ENCODE results near the gene GRIK4. TPM values are rescaled to one million over a fixed set of nuclear protein-coding genes. Genes with fewer than 3 reads are reported as not detected.

Gene GRIK4
- total RNA-seq, 4 donors from 2014 or later, result under 0.01 to 0.69 (median 0.25) TPM

DNA sequence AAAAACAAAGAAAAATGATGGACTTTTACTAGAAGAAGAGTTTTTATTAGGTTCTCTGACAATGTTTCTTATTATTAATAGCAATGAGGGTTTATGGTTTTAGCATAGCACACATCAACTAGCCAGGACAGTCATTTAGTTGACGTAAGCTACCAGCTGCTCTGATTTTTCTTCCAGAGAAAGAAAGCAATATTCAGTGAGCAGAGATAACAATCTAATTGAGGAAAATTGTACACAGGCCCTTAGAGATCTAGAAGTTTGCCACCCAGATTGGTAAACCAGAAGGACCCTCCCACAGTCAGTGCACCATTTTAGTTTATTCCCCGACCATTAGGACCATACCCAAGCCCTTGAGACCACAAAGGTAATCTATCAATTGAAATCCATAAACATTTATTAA, 483.6 kb downstream of the GRIK4 start:
- WGBS, 2 donors (ENCODE audit: low coverage in 1 of 2), result 81 to 92% methylated on average over 2 of the region's 2 CpGs
- ATAC-seq, result no peak
- H3K27me3 ChIP-seq, result peaks cover 31% of the 10 kb centered on the region
- H3K27ac ChIP-seq, result no peak overlapping the region
- H3K4me3 ChIP-seq, result no peak overlapping the region
- no peaks in the 10 kb centered on the region for H3K9me3 ChIP-seq
- TF ChIP-seq EP300 (IDR thresholded peaks at IDR 0.05), result no peak
- no peak for TF ChIP-seq POLR2AphosphoS5 (IDR thresholded peaks at IDR 0.05)
- TF ChIP-seq, protein P1, sequence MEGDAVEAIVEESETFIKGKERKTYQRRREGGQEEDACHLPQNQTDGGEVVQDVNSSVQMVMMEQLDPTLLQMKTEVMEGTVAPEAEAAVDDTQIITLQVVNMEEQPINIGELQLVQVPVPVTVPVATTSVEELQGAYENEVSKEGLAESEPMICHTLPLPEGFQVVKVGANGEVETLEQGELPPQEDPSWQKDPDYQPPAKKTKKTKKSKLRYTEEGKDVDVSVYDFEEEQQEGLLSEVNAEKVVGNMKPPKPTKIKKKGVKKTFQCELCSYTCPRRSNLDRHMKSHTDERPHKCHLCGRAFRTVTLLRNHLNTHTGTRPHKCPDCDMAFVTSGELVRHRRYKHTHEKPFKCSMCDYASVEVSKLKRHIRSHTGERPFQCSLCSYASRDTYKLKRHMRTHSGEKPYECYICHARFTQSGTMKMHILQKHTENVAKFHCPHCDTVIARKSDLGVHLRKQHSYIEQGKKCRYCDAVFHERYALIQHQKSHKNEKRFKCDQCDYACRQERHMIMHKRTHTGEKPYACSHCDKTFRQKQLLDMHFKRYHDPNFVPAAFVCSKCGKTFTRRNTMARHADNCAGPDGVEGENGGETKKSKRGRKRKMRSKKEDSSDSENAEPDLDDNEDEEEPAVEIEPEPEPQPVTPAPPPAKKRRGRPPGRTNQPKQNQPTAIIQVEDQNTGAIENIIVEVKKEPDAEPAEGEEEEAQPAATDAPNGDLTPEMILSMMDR (IDR thresholded peaks at IDR 0.05), result no peak
- TF ChIP-seq POLR2A (IDR thresholded peaks at IDR 0.05), result no peak
- H3K4me1 ChIP-seq, result no peaks in the 10 kb centered on the region
- H3K36me3 ChIP-seq, result no peaks in the 10 kb centered on the region

DNA sequence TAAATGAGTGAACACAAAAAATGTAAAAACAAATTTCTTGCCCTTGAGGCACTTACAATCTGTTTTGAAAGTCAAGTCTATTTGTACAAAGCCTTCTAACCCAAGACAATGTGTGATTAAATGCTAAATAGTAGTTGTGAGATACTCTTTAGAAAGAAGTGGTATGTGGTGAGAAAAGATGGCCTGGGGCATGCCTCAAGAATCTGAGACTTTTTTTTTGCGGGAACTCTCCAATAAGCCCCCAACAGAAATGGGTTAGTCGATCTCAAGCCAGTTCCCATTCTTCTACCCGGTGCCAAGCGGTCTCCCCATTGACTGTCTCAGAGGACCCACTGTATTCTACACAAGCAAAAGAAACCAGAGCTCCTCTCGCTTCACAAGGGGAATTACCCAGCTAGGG, 485.4 kb downstream of the GRIK4 start:
- H3K27ac ChIP-seq, result no peak overlapping the region
- TF ChIP-seq EP300 (IDR thresholded peaks at IDR 0.05), result no peak
- H3K4me3 ChIP-seq, result no peak overlapping the region
- H3K4me1 ChIP-seq, result no peaks in the 10 kb centered on the region
- H3K27me3 ChIP-seq, result peaks cover 31% of the 10 kb centered on the region
- H3K36me3 ChIP-seq, result no peaks in the 10 kb centered on the region
- no peak for ATAC-seq
- WGBS, 2 donors (ENCODE audit: low coverage in 1 of 2), result 84 to 97% methylated on average over 4 to 5 of the region's 5 CpGs
- H3K9me3 ChIP-seq, result no peaks in the 10 kb centered on the region

DNA sequence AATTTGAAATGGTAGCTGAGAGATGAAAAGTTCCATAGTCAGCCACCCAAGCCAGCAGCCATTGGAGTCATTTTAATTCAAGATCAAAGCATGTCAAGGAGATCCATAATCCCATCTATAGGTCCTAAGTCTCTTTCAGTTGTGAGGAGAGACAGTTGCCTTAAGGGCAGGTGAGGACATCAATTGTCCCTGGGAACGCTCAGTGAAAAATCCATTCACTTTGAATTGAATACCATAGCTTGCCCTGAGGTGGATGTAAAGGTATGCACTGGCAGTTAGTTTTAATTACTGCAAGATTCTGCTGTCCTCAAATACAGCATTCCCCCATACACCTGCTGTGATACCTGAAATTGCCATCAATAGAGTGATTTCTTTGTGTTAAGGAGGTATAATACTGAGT, 487.0 kb downstream of the GRIK4 start:
- TF ChIP-seq POLR2AphosphoS5 (IDR thresholded peaks at IDR 0.05) (no peak), POLR2A (IDR thresholded peaks at IDR 0.05) (no peak), EP300 (IDR thresholded peaks at IDR 0.05) (no peak)
- TF ChIP-seq, protein P1 (IDR thresholded peaks at IDR 0.05), result no peak

DNA sequence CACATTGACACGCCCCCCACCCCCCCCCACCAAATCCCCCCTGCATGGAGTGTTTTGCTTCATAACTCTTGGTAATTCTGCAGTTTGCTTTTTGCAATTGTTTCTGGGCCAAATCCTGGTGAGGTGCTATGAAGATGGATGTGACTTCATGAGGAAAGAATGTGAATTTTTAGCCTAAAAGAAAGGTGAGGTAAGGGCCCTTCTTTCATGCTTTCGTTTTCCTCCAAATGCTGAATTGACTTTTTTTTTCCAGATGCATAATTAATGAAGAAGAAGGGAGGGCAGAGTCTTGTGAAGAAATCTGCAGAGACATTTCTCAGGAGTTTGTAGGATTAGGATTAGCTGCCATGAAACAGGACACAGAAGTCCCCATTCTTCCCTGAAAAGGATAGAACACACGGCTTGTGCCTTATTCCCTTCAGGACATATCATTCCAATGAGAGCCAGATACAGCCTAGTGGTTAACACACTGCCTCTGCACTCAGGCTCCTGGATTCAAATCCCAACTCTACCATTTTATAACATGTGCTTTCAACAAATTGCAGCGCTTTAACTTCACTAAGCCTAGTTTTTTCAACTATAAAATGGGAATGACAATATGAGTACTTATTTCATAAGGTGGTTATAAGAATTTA, 492.8 kb downstream of the GRIK4 start:
- Histone ChIP-seq H3K27ac (no peak overlapping the region), H3K9me3 (no peaks in the 10 kb centered on the region), H3K4me1 (no peaks in the 10 kb centered on the region), H3K36me3 (no peaks in the 10 kb centered on the region), H3K27me3 (peaks cover 24% of the 10 kb centered on the region), H3K4me3 (no peak overlapping the region)
- WGBS, 2 donors (ENCODE audit: low coverage in 1 of 2), result 44 to 62% methylated on average over 3 of the region's 4 CpGs
- no peak for TF ChIP-seq POLR2A (IDR thresholded peaks at IDR 0.05)
- TF ChIP-seq, protein P1 (IDR thresholded peaks at IDR 0.05), result no peak
- no peak for TF ChIP-seq POLR2AphosphoS5 (IDR thresholded peaks at IDR 0.05)
- no peak for TF ChIP-seq EP300 (IDR thresholded peaks at IDR 0.05)
- ATAC-seq, result no peak

More for the DNA sequence above, 487.0 kb downstream of the GRIK4 start:
- H3K4me3 ChIP-seq, result no peak overlapping the region
- no peak for ATAC-seq
- H3K27me3 ChIP-seq, result peaks cover 31% of the 10 kb centered on the region
- no peaks in the 10 kb centered on the region for H3K9me3 ChIP-seq
- no peaks in the 10 kb centered on the region for H3K36me3 ChIP-seq
- 100% methylated on average over 1 of the region's 1 CpG for WGBS, 2 donors (ENCODE audit: low coverage in 1 of 2)
- no peaks in the 10 kb centered on the region for H3K4me1 ChIP-seq
- H3K27ac ChIP-seq, result no peak overlapping the region

DNA sequence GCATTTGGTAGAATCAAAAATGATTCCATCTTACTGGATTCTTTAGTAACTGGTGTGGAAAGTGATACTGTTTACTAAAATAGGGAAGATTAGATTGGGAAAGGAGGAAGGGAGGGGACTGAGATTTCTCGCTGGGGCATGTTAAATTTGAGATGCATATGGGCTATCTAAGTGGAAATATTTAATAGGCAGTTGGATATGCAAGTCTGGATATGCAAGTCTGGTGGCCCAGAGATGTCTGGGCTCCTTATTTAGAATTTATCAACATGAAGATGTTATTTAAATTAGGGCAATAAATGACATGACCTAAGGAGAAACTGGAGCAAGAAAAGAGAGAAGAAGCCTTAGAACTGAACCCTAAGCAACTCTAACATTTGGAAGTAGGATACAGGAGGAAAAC, 495.4 kb downstream of the GRIK4 start:
- Histone ChIP-seq H3K4me1 (no peaks in the 10 kb centered on the region), H3K4me3 (no peak overlapping the region), H3K36me3 (no peaks in the 10 kb centered on the region), H3K27me3 (peaks cover 12% of the 10 kb centered on the region), H3K27ac (no peak overlapping the region), H3K9me3 (no peaks in the 10 kb centered on the region)
- WGBS, 2 donors (ENCODE audit: low coverage in 1 of 2), result 60 to 75% methylated on average over 1 of the region's 1 CpG
- TF ChIP-seq EP300 (IDR thresholded peaks at IDR 0.05) (no peak), POLR2AphosphoS5 (IDR thresholded peaks at IDR 0.05) (no peak), POLR2A (IDR thresholded peaks at IDR 0.05) (no peak)
- TF ChIP-seq, protein P1 (IDR thresholded peaks at IDR 0.05), result no peak
- ATAC-seq, result no peak
